Liver (tissue), 9 donors: ENCODE results near the gene JPH3. TPM values are rescaled to one million over a fixed set of nuclear protein-coding genes. Genes with fewer than 3 reads are reported as not detected.
A peak's percentile ranks its signal among the peaks of the same experiment; 100 is the strongest.

Experiments used
- DNase-seq: peaks from one replicate; pipeline ENCODE4 v3.0.0-alpha.2; 2017; ENCODE audit warnings: low spot score
- H3K27ac ChIP-seq, 2 donors: one replicate each; pipeline ENCODE4 v1.7.0; 2013; ENCODE audit warnings: inconsistent platforms in 2 of 2, low read length in 2 of 2, control low read depth in 1 of 2, low read depth in 1 of 2, mild to moderate bottlenecking in 1 of 2
- H3K27me3 ChIP-seq, 4 donors: one replicate each; pipeline versions ENCODE4 v1.6.1 to v1.7.0; 2013; ENCODE audit warnings: low read length in 3 of 4, inconsistent platforms in 1 of 4, mild to moderate bottlenecking in 1 of 4, moderate library complexity in 1 of 4; ENCODE audit not compliant: control insufficient read depth in 4 of 4, insufficient read depth in 4 of 4
- H3K36me3 ChIP-seq, 4 donors: one replicate each; pipeline versions ENCODE4 v1.6.1 to v1.7.0; 2013; ENCODE audit warnings: low read length in 3 of 4, mild to moderate bottlenecking in 3 of 4, low read depth in 1 of 4, moderate library complexity in 1 of 4; ENCODE audit not compliant: control insufficient read depth in 4 of 4, insufficient read depth in 3 of 4
- H3K4me1 ChIP-seq, 4 donors: one replicate each; pipeline versions ENCODE4 v1.6.1 to v1.7.0; 2013; ENCODE audit warnings: low read length in 3 of 4, mild to moderate bottlenecking in 3 of 4, moderate library complexity in 1 of 4; ENCODE audit not compliant: control insufficient read depth in 4 of 4, insufficient read depth in 4 of 4
- H3K4me3 ChIP-seq, 3 donors: one replicate each; pipeline versions ENCODE4 v1.6.1 to v1.7.0; 2013; ENCODE audit warnings: low read length in 3 of 3, control low read depth in 1 of 3, low read depth in 1 of 3, mild to moderate bottlenecking in 1 of 3
- H3K9ac ChIP-seq, 2 donors: one replicate each; pipeline ENCODE4 v1.7.0; 2013; ENCODE audit warnings: low read length in 2 of 2, mild to moderate bottlenecking in 2 of 2, moderate library complexity in 2 of 2, control low read depth in 1 of 2, low read depth in 1 of 2
- H3K9me3 ChIP-seq, 4 donors: one replicate each; pipeline versions ENCODE4 v1.6.1 to v1.7.0; 2013; ENCODE audit warnings: low read length in 3 of 4; ENCODE audit not compliant: control insufficient read depth in 4 of 4
- FOXA2 ChIP-seq: IDR thresholded peaks from 2 replicates; pipeline ENCODE4 v1.6.1; 2016; ENCODE audit warnings: antibody characterized with exemption
- GABPA ChIP-seq, 2 donors: IDR thresholded peaks in 1 of 2; conservative IDR thresholded peaks in 1 of 2; 2 replicates each; pipeline ENCODE4 v1.6.1; 2016; ENCODE audit warnings: antibody characterized with exemption in 2 of 2, mild to moderate bottlenecking in 1 of 2, moderate library complexity in 1 of 2
- HNF4A ChIP-seq, 2 donors: conservative IDR thresholded peaks; 2 replicates each; pipeline ENCODE4 v1.6.1; 2016; ENCODE audit warnings: antibody characterized with exemption in 2 of 2, mild to moderate bottlenecking in 2 of 2
- HNF4G ChIP-seq: IDR thresholded peaks from 2 replicates; pipeline ENCODE4 v1.6.1; 2016; ENCODE audit warnings: antibody characterized with exemption
- RAD21 ChIP-seq, 2 donors: IDR thresholded peaks; 2 replicates each; pipeline ENCODE4 v1.6.1; 2016; ENCODE audit warnings: antibody characterized with exemption in 2 of 2, mild to moderate bottlenecking in 2 of 2
- RXRA ChIP-seq, 2 donors: IDR thresholded peaks; 2 replicates each; pipeline ENCODE4 v1.6.1; 2017 to 2018; ENCODE audit warnings: antibody characterized with exemption in 2 of 2, mild to moderate bottlenecking in 1 of 2
- TAF1 ChIP-seq: conservative IDR thresholded peaks from 2 replicates; pipeline ENCODE4 v1.6.1; 2016; ENCODE audit warnings: antibody characterized with exemption, mild to moderate bottlenecking
- WGBS: extraction: QIAGEN DNeasy Blood & Tissue Kit; methylation state at CpG from one replicate; pipeline ENCODE4 v1.1.7; 2013; 5-methylcytosine and 5-hydroxymethylcytosine counted together
- polyA plus RNA-seq, 2 donors: library from polyadenylated mRNA; stranded (reverse) in 1 of 2; unstranded in 1 of 2; fragments of 200-250 nt in 1 of 2; fragments of >200 nt in 1 of 2; fragmentation: Nextera tagmentation in 1 of 2; extraction: Ambion mirVana in 1 of 2; gene quantifications; one replicate each; pipeline versions ENCODE4 v1.2.1 to v1.2.3, GENCODE V29; 2013 to 2015
- total RNA-seq, 2 donors: library from RNA; depleted of rRNA; stranded (reverse); fragments of >200 nt; gene quantifications; one replicate each; pipeline ENCODE4 v1.2.3, GENCODE V29; 2014
- TF ChIP-seq, protein P1 (sequence below): IDR thresholded peaks from 2 replicates; pipeline ENCODE4 v1.6.1; 2016; ENCODE audit warnings: antibody characterized with exemption
- TF ChIP-seq, protein P2 (sequence below): IDR thresholded peaks from 2 replicates; pipeline ENCODE4 v1.6.1; 2016; ENCODE audit warnings: antibody characterized with exemption, mild to moderate bottlenecking
- TF ChIP-seq, protein P3 (sequence below): IDR thresholded peaks from 2 replicates; pipeline ENCODE4 v1.6.1; 2016; ENCODE audit warnings: antibody characterized with exemption
- TF ChIP-seq, protein P4 (sequence below): fragments of 150-350 bp; IDR thresholded peaks from 2 replicates; pipeline ENCODE4 v1.5.1; 2017; ENCODE audit warnings: improper control_type of control experiment, low read depth, low read length; ENCODE audit not compliant: missing input control
- donor health status: healthy.
- donor health status: healthy.
- donor health status: healthy.
- donor health status: healthy.
- donor health status: healthy.

The JPH3 gene
- total and polyA plus RNA-seq, 4 donors = under 0.01 to 0.09 (median 0.04) TPM

DNA sequence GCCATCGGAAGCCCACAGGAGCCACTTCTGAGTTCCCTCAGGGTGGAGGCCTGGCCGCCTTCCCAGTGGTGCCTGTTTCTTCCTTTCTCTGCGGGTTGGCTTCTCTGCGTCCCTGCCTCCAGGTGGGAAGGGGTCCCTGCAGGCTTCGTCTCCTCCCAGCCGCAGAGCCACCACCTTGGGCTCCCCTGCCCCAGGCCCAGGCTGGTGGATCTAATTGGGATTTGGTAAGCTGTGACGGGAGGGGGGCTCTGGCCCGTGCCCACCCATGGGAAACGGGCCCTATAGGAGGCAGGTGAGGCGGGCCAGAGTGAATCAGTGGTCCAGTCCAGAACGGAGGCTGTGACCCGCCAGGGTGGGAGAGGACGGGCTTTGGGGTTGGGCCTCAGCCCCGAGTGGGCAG is 32.1 kb downstream of the JPH3 start:
- Histone ChIP-seq H3K27me3 (peaks cover 0 to 2% (median under 1%) of the 10 kb centered on the region in 4 donors), H3K4me1 (peaks cover 2 to 15% (median 12%) of the 10 kb centered on the region in 4 donors), H3K4me3 (no peak overlapping the region), H3K9ac (no peak overlapping the region), H3K36me3 (no peaks in the 10 kb centered on the region), H3K27ac (no peak overlapping the region), H3K9me3 (peaks cover 0 to 5% (median 0%) of the 10 kb centered on the region in 4 donors)
- TF ChIP-seq GABPA (IDR thresholded peaks at IDR 0.05 in 1 of 2, conservative IDR thresholded peaks at IDR 0.05 in 1 of 2) = no peak
- TF ChIP-seq, protein P1, sequence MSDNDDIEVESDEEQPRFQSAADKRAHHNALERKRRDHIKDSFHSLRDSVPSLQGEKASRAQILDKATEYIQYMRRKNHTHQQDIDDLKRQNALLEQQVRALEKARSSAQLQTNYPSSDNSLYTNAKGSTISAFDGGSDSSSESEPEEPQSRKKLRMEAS = no peak
- TF ChIP-seq HNF4A (conservative IDR thresholded peaks at IDR 0.05) = no peak
- no peak for TF ChIP-seq FOXA2
- TF ChIP-seq, protein P2, sequence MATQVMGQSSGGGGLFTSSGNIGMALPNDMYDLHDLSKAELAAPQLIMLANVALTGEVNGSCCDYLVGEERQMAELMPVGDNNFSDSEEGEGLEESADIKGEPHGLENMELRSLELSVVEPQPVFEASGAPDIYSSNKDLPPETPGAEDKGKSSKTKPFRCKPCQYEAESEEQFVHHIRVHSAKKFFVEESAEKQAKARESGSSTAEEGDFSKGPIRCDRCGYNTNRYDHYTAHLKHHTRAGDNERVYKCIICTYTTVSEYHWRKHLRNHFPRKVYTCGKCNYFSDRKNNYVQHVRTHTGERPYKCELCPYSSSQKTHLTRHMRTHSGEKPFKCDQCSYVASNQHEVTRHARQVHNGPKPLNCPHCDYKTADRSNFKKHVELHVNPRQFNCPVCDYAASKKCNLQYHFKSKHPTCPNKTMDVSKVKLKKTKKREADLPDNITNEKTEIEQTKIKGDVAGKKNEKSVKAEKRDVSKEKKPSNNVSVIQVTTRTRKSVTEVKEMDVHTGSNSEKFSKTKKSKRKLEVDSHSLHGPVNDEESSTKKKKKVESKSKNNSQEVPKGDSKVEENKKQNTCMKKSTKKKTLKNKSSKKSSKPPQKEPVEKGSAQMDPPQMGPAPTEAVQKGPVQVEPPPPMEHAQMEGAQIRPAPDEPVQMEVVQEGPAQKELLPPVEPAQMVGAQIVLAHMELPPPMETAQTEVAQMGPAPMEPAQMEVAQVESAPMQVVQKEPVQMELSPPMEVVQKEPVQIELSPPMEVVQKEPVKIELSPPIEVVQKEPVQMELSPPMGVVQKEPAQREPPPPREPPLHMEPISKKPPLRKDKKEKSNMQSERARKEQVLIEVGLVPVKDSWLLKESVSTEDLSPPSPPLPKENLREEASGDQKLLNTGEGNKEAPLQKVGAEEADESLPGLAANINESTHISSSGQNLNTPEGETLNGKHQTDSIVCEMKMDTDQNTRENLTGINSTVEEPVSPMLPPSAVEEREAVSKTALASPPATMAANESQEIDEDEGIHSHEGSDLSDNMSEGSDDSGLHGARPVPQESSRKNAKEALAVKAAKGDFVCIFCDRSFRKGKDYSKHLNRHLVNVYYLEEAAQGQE = no peak
- TF ChIP-seq RXRA (IDR thresholded peaks at IDR 0.05) = no peak
- TF ChIP-seq TAF1 = no peak
- TF ChIP-seq, protein P3, sequence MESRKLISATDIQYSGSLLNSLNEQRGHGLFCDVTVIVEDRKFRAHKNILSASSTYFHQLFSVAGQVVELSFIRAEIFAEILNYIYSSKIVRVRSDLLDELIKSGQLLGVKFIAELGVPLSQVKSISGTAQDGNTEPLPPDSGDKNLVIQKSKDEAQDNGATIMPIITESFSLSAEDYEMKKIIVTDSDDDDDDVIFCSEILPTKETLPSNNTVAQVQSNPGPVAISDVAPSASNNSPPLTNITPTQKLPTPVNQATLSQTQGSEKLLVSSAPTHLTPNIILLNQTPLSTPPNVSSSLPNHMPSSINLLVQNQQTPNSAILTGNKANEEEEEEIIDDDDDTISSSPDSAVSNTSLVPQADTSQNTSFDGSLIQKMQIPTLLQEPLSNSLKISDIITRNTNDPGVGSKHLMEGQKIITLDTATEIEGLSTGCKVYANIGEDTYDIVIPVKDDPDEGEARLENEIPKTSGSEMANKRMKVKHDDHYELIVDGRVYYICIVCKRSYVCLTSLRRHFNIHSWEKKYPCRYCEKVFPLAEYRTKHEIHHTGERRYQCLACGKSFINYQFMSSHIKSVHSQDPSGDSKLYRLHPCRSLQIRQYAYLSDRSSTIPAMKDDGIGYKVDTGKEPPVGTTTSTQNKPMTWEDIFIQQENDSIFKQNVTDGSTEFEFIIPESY = no peak
- no peak for DNase-seq
- 89% methylated on average over 14 of the region's 14 CpGs for WGBS

DNA sequence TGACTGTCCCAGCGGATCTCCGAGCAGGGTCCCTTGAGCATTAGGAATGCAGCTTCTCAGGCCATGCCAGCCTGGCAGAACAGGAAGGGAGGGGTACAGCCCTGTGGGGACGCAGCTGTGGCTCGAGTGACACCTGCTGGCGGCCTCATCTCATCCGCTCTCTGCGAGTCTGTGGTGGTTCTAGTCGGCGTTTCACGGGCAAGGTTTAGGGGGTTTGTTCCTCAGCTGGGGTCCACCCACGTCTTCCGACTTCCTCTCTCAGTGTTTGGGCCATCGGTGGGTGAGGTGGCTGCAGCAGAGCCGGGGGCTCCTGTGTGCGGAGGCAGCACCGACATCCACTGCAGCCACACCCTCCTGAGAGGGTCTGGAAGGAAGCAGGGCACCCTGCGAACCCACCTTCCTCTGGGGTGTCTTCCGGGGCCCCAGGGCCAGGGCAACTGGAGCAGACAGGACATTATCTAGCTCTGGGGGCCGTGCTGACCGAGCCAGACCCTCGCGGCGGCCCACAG is 33.3 kb downstream of the JPH3 start:
- WGBS = 26% methylated on average over 23 of the region's 23 CpGs
- Histone ChIP-seq H3K36me3 (no peaks in the 10 kb centered on the region), H3K27ac (no peak overlapping the region), H3K27me3 (peaks cover 0 to 2% (median under 1%) of the 10 kb centered on the region in 4 donors), H3K9me3 (peaks cover 0 to 5% (median 0%) of the 10 kb centered on the region in 4 donors), H3K9ac (no peak overlapping the region), H3K4me1 (peaks cover 2 to 15% (median 12%) of the 10 kb centered on the region in 4 donors), H3K4me3 (no peak overlapping the region)
- peak; percentile 50 for DNase-seq
- no peak for TF ChIP-seq HNF4G
- TF ChIP-seq, protein P4, sequence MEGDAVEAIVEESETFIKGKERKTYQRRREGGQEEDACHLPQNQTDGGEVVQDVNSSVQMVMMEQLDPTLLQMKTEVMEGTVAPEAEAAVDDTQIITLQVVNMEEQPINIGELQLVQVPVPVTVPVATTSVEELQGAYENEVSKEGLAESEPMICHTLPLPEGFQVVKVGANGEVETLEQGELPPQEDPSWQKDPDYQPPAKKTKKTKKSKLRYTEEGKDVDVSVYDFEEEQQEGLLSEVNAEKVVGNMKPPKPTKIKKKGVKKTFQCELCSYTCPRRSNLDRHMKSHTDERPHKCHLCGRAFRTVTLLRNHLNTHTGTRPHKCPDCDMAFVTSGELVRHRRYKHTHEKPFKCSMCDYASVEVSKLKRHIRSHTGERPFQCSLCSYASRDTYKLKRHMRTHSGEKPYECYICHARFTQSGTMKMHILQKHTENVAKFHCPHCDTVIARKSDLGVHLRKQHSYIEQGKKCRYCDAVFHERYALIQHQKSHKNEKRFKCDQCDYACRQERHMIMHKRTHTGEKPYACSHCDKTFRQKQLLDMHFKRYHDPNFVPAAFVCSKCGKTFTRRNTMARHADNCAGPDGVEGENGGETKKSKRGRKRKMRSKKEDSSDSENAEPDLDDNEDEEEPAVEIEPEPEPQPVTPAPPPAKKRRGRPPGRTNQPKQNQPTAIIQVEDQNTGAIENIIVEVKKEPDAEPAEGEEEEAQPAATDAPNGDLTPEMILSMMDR = peak; percentile 50
- TF ChIP-seq RAD21 (IDR thresholded peaks at IDR 0.05) = peak; percentile 77 to 84
